Limb (tissue), 2 donors: ENCODE results near the gene GADL1.

ENCODE experiments used
- DNase-seq, 2 donors: peaks; one replicate each; pipeline ENCODE4 v3.0.0-alpha.2; 2016; ENCODE audit errors: extremely low spot score in 2 of 2

Gene GADL1

DNA sequence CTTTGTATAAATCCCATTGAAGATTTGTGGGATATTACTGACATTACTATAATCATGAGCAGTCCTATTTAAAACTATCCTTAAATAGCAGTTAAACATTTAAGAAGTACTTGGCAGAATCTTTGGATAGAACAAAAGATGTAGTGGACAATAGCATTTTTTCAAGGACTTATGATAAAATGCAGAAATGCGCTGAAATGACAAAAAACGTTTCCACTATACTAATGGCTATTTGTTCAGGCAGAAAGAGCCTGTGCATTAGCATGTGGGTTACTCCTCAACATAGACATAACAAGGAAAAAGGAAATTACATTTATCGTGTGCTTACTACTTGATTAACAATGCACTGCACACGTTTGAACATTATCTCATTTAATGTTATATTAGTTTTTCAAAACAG, 80.7 kb downstream of the GADL1 start:
- DNase-seq, result no peak

DNA sequence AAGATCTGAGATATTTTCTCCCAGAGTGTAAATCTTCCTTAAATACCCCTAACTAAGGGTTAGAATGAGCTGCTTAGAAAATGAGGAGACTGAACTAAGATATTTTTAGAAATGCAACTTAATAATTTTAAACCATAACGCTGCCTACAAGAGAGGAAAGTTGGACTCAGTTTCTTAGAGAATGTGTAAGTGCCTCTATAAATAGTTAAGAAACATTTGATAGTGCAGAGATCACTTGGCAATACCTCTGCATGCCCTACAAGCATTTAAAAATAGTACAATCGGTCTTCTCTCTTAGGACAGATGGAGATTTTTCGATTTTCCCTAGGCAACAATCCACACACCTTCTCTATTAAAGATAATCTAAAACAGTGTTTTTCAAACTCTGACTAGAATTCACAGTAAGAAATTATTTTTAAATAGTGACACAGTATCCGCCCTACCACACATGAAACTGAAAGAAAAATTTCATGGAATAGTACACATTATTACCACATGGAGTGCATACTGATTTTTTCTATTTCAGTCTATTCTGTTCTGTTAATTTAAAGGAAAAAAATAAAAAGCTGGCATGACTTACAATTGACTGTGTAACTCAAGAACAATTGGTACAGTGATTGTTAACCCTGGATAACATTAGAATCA, 83.2 kb downstream of the GADL1 start:
- DNase-seq, result no peak

DNA sequence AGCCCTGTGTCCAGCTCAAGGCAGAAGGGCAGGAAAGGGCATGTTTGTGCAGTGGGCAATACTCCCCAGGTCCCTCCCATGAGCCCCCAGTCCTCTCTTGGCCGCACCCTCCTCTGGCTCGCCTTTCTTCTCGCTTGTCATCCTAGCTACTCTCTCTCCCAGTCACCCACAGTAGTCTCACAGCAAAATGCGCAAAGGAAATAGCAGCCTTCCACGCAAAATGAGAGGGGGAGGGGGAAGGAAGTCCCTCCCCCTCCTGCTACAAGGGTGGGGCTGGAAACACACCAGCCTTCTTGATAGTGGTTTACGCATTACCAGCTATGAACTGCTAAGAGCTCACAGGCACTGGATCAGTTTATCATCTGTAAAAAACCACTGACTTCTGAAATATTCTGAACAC, 83.8 kb downstream of the GADL1 start:
- no peak for DNase-seq

DNA sequence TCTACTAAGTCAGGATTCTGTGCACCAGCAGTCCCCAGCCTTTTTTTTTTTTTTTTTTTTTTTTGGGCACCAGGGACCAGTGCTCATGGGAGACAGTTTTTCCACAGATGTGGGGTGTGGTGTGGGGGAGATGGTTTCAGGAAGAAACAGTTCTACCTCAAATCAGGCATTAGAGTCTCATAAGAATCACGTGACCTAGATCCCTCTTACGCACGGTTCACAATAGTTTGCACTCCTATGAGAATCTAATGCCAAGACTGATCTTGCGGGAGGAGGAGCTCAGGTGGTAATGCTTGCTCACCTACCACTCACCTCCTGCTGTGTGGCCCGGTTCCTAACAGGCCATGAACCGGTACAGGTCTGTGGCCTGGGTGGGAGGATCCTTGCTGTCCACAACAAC, 88.8 kb downstream of the GADL1 start:
- DNase-seq, result no peak

DNA sequence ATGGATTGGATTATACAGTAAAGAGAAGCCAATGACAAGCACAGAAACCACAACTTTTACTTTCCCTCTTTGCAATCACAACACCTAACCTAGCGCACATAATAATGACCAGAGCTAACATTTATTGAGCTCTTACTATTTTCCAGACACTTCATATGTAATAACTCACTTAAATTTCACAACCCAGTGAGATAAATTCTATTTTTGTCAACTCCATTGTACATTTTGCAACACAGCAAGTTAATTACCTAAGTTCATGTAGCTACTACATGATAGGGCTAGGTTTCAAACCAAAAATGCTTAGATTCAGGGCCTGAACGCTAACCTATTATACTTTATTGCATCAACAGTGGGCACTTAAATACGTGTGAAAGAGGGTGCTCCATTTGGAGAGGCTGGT, 89.5 kb downstream of the GADL1 start:
- DNase-seq, result no peak

DNA sequence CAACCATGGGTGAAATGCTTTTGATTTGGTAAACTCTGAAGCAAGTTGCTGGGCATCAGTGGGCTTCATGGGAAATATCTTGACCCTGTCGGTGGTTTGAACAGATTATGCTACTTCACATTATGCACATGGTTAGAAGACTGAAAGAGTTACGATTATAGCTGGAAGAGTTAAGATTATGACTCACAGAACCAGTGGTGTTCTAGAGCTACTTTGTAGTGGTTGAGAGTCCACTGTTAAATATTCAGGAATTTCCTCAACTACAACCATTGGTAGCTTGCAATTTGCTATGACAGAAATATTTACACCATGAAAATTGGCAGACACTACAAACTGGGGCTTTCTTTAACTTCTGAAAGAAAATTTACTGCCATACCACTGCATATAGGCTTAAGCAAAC, 99.3 kb downstream of the GADL1 start:
- no peak for DNase-seq

DNA sequence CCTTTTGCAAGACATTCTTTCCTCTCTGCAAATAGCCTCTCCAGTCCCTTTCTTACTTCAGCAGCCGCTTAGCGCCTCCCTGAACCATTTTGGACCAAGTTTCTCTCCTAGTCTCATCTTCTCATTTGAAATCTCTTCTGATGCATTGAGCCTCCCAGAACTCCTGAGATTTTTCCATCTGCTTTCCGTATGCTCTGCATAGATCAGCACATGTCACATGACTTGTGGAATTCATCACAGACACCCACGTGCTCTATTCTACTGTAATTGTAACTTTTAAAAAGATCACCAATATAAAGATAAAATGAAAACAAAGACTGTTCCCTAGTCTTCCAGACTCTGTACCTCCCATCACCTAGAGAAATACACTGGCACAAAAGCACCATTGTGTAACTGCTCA, 100.7 kb downstream of the GADL1 start:
- no peak for DNase-seq

DNA sequence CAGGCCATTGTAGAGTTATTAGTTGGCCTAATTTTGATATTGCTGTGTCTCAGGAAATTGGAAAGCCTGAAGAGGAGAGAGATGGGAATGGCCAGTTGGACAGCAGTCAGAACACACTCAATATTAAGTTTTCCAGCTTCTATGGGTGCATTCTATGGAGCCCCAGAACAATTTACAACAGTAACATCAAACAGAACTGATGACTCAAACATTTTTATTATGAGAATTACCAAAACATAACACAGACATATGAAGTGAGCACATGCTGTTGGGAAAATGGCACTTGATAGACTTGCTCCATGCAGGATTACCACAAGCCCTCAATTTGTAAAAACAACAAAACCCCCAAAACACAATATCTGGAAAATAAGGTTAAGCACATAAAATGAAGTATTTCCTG, 104.3 kb downstream of the GADL1 start:
- no peak for DNase-seq

DNA sequence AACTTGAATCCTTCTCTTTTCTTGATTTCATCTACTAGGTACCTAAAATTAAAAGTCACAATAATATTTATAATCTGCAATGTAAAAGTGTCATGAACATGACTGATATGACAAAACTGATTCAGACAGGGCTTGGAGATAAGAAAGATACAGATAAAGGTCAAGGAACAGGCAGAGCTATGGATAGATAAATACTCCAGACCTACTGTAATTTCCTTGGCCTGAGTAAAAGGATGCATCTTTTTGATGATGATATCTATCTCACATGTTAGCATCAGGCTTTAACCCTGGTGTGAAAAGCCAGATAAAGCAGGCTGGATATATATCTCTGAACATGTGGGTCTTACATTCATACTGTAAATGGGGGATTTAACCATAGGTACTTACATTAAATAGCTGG, 108.1 kb downstream of the GADL1 start:
- no peak for DNase-seq

DNA sequence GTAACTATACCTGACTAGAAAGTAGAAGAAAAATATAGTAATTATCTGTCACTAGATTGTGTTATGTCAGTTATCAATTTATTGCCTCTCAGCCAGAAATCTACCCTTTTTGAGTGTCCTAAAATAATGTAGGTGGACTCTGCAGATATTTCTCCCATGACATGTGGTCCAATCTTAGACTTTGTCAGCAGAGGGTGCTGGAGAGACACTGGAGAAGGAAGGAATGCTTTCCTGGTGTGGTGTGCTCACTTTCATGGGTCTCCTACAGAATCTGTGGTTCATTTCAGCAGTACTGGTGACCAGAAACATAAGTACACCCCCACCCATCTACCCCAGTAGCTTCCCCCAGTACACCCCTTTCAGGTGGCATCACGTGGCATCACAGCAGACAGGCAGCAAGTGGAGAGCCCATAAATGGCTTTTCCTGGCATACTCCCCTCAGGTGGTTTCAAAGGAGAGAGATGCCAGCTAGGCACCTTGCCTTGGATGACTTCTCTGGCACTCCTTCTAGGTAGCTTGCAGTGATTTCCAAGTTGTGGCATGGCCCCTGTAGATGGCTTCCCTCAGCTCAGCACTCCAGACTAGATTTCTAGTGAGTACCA, 114.7 kb downstream of the GADL1 start:
- DNase-seq, result no peak

DNA sequence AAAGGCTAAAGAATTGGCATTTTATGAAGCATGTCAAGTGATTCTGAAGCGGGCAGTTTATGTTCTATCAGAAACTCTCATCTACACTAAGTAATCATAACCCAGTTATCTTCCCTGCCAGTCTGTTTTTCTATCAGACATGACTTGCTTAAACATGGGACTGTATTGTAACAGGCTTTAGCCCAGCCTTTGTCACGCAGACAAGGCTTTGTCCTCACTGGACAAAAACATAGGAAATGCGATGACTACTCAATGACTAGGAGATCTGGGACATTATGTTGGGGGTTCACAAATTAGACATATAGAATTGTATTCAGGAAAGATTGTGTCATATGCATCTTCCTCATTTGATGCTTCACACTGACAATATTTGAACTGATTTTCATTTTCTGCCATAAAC, 115.5 kb downstream of the GADL1 start:
- DNase-seq, result no peak

DNA sequence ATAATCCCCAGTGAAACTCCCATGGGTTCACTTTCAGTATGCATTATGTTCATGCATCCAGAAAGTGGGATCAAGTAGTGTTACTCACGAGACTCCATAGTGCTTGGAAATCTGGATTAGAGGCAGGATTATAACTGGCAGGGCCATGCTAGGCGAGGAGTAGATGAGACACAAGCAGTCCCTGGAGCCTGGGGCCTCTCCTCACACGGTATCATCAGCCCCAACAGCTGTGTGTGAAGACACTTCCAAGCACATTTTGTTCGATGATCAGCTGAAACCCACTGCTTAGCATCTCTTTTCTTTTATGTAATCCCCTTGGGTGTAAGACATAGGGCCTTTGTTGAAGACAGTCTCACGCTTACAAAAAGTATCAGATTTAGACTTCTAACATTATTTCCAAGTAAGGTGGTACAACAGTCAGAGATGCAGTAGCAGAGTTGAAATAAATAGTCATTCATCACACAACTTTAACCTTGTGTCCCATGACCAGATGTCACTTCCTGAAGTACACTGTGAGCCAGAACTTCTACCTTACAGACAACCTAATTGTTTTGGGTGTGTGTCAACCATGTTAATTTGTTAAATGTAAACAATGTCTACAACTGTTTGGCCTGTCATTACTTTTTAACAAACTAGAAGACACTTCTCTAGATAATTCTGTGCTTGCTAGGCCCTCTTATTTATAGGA, 116.9 kb downstream of the GADL1 start:
- no peak for DNase-seq

DNA sequence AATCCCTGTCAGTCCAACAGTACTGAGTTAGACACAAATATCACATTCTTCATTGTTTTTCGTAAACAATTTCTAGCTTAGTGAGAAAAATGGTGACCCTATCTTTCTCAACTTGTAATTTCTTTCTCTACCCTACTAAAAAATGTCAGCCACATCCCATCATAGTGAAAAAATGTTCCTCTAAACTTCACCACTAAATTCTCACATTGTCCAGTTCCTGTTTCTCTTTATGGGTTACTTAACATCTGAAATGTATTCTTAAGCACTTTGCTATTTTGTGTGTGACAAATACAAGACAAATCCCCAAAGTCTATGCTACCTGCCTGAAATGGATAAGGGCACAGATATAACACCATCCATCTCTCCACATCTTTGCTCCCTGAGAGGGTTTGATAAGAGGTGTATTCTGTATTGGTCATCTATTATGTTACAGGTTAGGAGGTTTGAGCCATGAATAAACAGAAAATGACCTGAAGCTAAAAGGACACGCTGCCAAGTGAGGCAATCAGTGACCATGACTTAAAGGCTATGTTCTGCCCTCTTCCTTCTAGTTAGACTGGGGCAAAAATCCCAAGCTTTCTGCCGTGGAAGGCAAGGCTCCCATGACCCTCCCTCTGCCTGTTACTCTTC, 118.2 kb downstream of the GADL1 start:
- no peak for DNase-seq

DNA sequence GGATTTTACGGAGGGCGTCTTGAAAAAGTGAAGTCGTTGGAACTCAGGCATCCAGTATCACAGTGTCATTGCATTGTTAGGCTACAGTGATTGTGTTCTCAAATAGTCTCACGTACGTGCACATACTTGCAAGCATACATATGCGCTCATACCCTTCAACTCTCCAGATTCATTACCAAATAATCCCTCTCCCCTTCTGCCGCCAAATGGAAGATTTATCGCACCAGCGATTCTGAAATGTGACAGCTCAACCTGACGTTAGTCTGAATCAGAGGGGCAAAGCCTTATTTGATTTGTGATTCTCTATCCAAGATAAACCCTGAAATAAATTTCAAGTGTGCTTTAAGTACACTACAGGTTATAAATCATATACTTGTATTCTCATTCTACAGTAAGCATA, 119.4 kb downstream of the GADL1 start:
- peak; percentile 34 to 48 for DNase-seq

DNA sequence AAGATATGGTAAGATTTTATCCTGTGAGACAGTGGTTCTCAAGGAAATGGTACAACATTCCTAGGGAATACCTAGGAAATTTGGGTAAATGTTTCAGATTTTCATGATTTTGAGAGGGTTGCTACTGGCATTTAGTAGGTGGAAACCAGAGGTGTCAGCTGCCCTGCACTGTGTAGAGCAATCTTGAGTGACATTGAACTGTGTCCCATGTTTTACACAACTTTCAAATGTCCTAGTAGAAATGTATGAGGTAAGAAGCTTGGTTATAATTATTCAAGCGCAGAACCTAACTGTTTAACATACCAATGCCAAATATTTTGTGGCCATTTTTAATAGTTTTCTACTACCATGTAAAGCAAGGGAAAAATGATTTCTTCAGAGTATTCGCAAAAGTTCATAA, 120.4 kb downstream of the GADL1 start:
- no peak for DNase-seq

DNA sequence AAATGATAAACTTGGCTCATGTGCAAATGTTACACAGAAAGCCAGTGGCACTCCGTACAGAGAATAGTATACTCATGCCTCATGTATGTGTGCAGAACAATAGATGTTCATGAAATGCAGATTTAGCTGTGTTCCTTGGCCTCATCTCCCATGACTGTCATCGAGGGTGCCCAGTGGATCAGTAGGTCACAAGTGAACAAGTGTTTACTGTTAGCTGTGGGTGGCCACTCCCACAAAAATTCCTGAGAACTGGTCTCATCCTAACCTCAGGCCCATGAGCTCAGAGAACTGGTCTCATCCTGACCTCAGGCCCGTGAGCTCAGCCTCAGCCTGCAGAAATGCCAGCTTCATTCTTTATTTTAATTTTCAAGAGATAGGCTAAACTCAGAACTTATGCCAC, 124.1 kb downstream of the GADL1 start:
- DNase-seq, result no peak

DNA sequence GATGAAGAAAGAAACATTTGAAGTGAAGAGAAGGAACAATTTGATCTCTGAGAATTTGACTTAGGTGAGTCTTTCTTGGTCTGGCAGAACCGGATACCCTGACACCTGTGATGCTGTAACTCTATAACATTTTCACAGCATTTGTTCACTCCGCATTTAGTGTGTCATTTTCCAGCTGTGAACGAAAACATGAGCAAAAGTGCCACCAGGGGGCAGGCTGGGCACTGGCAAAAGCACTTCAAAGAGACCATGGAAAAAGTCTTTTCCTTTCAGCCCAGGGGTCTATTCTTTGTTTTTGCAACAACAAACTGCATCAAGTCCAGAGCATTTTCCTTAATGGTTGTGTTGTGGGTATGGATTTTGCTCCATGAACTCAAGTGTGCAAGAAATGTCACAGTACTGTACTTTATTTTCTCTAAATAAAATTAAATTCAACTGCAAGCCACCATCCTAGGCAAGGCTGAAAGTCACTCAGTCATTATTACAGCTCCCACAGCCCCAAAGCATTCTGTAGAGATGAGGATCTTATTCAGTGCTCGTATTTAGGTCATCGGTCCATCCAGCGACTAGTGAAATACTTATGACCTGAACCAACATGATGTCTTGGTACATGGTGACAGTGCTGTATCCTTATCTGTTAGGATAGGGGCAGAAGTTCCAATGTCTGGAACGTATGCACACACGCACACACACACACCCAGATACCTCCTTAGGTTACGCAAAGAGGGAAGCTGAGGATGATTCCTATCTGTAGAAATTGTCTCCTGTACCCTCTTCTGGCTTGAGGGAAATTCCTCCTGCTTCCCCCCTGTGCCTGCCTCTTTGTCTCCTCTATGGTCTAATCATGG, 125.5 kb downstream of the GADL1 start:
- peak; percentile 78 to 89 for DNase-seq

DNA sequence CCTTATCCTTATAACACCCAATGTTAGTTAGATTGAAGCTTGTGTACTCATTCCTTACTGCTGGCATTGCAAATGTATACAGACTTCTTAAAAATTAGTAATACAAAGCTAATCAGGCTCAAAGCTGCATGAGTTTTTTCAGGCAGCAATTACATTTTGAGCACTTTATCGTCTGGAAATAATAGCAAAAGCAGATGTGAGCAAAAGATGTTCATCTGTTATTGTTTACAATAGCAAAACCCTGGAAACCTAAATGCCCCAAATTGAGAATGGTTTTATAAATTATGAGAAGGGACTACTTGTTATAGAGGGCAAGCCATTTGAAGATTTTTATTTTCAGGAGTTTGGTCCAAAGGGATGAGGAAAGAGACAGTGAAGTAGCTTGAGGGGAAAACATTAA, 126.4 kb downstream of the GADL1 start:
- DNase-seq, result no peak

DNA sequence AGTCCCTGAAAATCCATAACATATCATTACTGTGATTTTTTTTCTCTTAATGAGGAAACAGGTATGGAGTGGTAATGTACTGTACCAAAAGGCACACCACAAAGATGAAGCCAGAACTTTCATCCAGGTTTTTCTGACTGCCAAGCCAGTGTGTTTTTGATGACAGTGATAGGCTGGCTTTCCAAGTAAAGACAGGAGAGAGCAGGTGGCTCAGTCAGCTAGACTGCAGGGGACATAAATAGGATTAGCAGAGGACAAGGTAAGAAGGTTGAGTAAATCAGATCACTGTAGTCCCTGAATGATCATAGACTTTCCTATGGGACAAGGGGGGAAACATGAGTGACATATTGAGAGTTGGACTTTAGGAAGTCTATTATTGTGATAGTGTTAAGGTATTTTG, 127.9 kb downstream of the GADL1 start:
- no peak for DNase-seq

DNA sequence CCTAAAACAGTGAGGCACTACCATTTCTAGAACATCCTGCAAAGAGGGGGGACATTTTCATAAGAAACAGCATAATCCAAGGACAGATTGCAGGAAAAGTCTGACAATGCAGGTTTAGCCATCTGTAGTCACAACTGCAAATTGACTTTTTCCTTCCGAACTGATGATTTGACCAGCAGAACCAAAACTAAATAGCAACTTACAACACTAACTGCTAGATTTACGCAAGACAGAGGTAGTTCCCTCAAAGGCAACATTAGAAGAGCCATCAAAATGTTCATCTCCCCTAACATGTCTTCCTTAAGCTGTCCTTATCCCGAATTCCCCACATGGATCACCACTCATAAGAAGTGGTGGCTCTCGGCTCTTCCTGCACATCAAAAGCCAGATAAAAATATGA, 129.6 kb downstream of the GADL1 start:
- DNase-seq, result no peak

DNA sequence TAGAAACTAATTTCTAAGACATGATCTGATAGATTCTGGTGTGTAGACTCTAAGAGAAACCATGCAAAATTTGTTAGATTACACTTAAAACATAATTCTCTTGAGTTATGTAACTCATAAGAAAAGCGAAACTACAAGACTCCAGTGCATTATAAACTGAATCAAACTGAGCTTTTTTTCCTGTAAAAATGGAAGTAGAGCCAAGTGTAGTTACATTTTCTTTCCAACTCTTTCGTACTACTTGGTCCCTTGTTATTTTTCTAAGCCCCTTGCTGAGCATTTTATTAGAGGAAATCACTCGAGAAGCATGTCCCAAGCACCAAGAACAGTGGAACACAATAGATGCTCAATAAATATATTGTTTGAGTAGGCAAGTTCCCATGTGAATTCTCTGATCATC, 130.2 kb downstream of the GADL1 start:
- DNase-seq, result no peak

DNA sequence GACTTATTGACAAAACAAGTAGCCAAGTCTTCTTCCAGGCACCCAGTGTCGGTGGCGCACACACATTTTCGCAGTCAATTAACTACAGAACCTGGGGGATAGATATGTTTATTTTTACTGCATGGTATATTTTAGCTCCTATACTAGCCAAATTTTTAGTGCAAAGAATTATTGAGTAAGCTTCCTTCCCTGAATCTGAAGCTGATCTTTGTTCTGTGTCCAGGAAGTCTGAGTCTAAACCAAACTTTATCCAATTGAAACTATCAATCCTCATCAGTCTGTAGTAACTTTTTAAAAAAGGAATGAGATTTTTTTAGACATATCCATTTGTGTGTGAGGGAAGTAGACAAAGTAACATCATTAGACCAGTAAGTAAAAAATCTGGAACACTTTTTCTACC, 133.1 kb downstream of the GADL1 start:
- DNase-seq, result no peak
